Mucosa of stomach (tissue), 1 donor: ENCODE data around the gene MAP3K15.
"Not testable (repeated sequence)": the region's sequence is repeated elsewhere in the genome, so short reads cannot be mapped to it uniquely, and the experiment has no call there.

Experiments used
- H3K27me3 ChIP-seq: one replicate; pipeline ENCODE4 v1.7.0; 2013; ENCODE audit warnings: mild to moderate bottlenecking, low read length; ENCODE audit not compliant: control insufficient read depth, insufficient read depth
- H3K36me3 ChIP-seq: one replicate; pipeline ENCODE4 v1.7.0; 2013; ENCODE audit warnings: low read length; ENCODE audit not compliant: control insufficient read depth, insufficient read depth
- H3K4me1 ChIP-seq: one replicate; pipeline ENCODE4 v1.7.0; 2013; ENCODE audit warnings: mild to moderate bottlenecking, low read length; ENCODE audit not compliant: control insufficient read depth, insufficient read depth
- H3K4me3 ChIP-seq: one replicate; pipeline ENCODE4 v1.7.0; 2013; ENCODE audit warnings: low read length
- H3K9ac ChIP-seq: one replicate; pipeline ENCODE4 v1.7.0; 2013; ENCODE audit warnings: mild to moderate bottlenecking, low read length, moderate library complexity
- H3K9me3 ChIP-seq: one replicate; pipeline ENCODE4 v1.7.0; 2013; ENCODE audit warnings: mild to moderate bottlenecking, low read length, moderate library complexity; ENCODE audit not compliant: control insufficient read depth
- donor health status: Pancreatic carcinoma.

Gene MAP3K15

GRCh38 chrX:19457662-19458061 is 57.6 kb downstream of the MAP3K15 start:
- H3K4me1 ChIP-seq, result no peaks in the 10 kb centered on the region
- H3K36me3 ChIP-seq, result no peaks in the 10 kb centered on the region
- no peaks in the 10 kb centered on the region for H3K27me3 ChIP-seq
- H3K9me3 ChIP-seq, result no peaks in the 10 kb centered on the region
- H3K9ac ChIP-seq, result no peak overlapping the region
- no peak overlapping the region for H3K4me3 ChIP-seq

- no peak overlapping the region for H3K4me3 ChIP-seq
- H3K36me3 ChIP-seq, result no peaks in the 10 kb centered on the region
- no peak overlapping the region for H3K9ac ChIP-seq
- H3K9me3 ChIP-seq, result no peaks in the 10 kb centered on the region
- no peaks in the 10 kb centered on the region for H3K27me3 ChIP-seq
- no peaks in the 10 kb centered on the region for H3K4me1 ChIP-seq
These were observed 67.2 kb downstream of the MAP3K15 start for GRCh38 chrX:19448077-19448476.

GRCh38 chrX:19446397-19446796 is 68.9 kb downstream of the MAP3K15 start:
- H3K9ac ChIP-seq, result no peak overlapping the region
- H3K27me3 ChIP-seq, result no peaks in the 10 kb centered on the region
- no peak overlapping the region for H3K4me3 ChIP-seq
- no peaks in the 10 kb centered on the region for H3K4me1 ChIP-seq
- no peaks in the 10 kb centered on the region for H3K9me3 ChIP-seq
- no peaks in the 10 kb centered on the region for H3K36me3 ChIP-seq

GRCh38 chrX:19445772-19446171 is 69.5 kb downstream of the MAP3K15 start:
- not testable (repeated sequence) for H3K9me3 ChIP-seq, H3K4me1 ChIP-seq, H3K9ac ChIP-seq, H3K36me3 ChIP-seq, H3K27me3 ChIP-seq, H3K4me3 ChIP-seq

- Histone ChIP-seq H3K9me3 (no peaks in the 10 kb centered on the region), H3K9ac (no peak overlapping the region), H3K4me3 (no peak overlapping the region), H3K27me3 (no peaks in the 10 kb centered on the region), H3K4me1 (no peaks in the 10 kb centered on the region), H3K36me3 (no peaks in the 10 kb centered on the region)
These were observed 71.3 kb downstream of the MAP3K15 start for GRCh38 chrX:19443869-19444526.

- H3K9ac ChIP-seq, result no peak overlapping the region
- H3K9me3 ChIP-seq, result no peaks in the 10 kb centered on the region
- no peaks in the 10 kb centered on the region for H3K4me1 ChIP-seq
- no peak overlapping the region for H3K4me3 ChIP-seq
- no peaks in the 10 kb centered on the region for H3K36me3 ChIP-seq
- no peaks in the 10 kb centered on the region for H3K27me3 ChIP-seq
These were observed 74.6 kb downstream of the MAP3K15 start for GRCh38 chrX:19440713-19441112.

GRCh38 chrX:19422661-19423060 is 92.6 kb downstream of the MAP3K15 start:
- H3K9me3 ChIP-seq, H3K9ac ChIP-seq, H3K27me3 ChIP-seq, H3K4me3 ChIP-seq, H3K36me3 ChIP-seq, H3K4me1 ChIP-seq: not testable (repeated sequence)

- H3K9me3 ChIP-seq, result no peaks in the 10 kb centered on the region
These were observed 105.0 kb downstream of the MAP3K15 start for GRCh38 chrX:19410259-19410658.

GRCh38 chrX:19403696-19404095 is 111.6 kb downstream of the MAP3K15 start:
- Histone ChIP-seq H3K9me3 (no peaks in the 10 kb centered on the region), H3K9ac (no peak overlapping the region), H3K4me1 (no peaks in the 10 kb centered on the region), H3K4me3 (no peak overlapping the region), H3K36me3 (no peaks in the 10 kb centered on the region), H3K27me3 (no peaks in the 10 kb centered on the region)

More at GRCh38 chrX:19410259-19410658, 105.0 kb downstream of the MAP3K15 start:
- Histone ChIP-seq H3K4me1 (no peaks in the 10 kb centered on the region), H3K9ac (no peak overlapping the region), H3K36me3 (no peaks in the 10 kb centered on the region), H3K4me3 (no peak overlapping the region), H3K27me3 (no peaks in the 10 kb centered on the region)

GRCh38 chrX:19392703-19393102 is 122.6 kb downstream of the MAP3K15 start:
- no peak overlapping the region for H3K4me3 ChIP-seq
- no peak overlapping the region for H3K9ac ChIP-seq
- no peaks in the 10 kb centered on the region for H3K27me3 ChIP-seq
- H3K9me3 ChIP-seq, result no peaks in the 10 kb centered on the region
- H3K4me1 ChIP-seq, result no peaks in the 10 kb centered on the region
- H3K36me3 ChIP-seq, result no peaks in the 10 kb centered on the region

GRCh38 chrX:19392078-19392477 is 123.2 kb downstream of the MAP3K15 start:
- Histone ChIP-seq H3K9me3 (no peaks in the 10 kb centered on the region), H3K36me3 (no peaks in the 10 kb centered on the region), H3K4me1 (no peaks in the 10 kb centered on the region), H3K27me3 (no peaks in the 10 kb centered on the region), H3K4me3 (no peak overlapping the region), H3K9ac (no peak overlapping the region)

- Histone ChIP-seq H3K9ac (no peak overlapping the region), H3K4me3 (no peak overlapping the region), H3K36me3 (no peaks in the 10 kb centered on the region), H3K4me1 (no peaks in the 10 kb centered on the region), H3K27me3 (no peaks in the 10 kb centered on the region), H3K9me3 (no peaks in the 10 kb centered on the region)
These were observed 126.0 kb downstream of the MAP3K15 start for GRCh38 chrX:19389227-19389845.
